DOHH2 (cell line): ENCODE results near the gene P4HB.

Experiments
- H3F3A ChIP-seq: fragments of 200-600 bp; sonication (generic), shearing (Covaris generic); 2 replicates; pipeline ENCODE4 v1.6.0; 2016; ENCODE audit warnings: antibody characterized with exemption, mild to moderate bottlenecking; ENCODE audit not compliant: control insufficient read depth, insufficient read depth
- H3K27ac ChIP-seq: fragments of 200-600 bp; sonication (generic); 2 replicates; pipeline ENCODE4 v1.5.1; 2014; ENCODE audit warnings: low read depth, mild to moderate bottlenecking, low read length, moderate library complexity
- H3K27me3 ChIP-seq: fragments of 200-600 bp; sonication (generic); 2 replicates; pipeline ENCODE4 v1.6.1; 2014; ENCODE audit warnings: mild to moderate bottlenecking, low read length, mixed read lengths; ENCODE audit not compliant: control insufficient read depth
- H3K36me3 ChIP-seq: fragments of 200-600 bp; sonication (generic); 2 replicates; pipeline ENCODE4 v1.6.1; 2014; ENCODE audit warnings: mild to moderate bottlenecking, low read length, moderate library complexity, mixed read lengths; ENCODE audit not compliant: control insufficient read depth
- H3K4me1 ChIP-seq: fragments of 200-600 bp; sonication (generic); 2 replicates; pipeline ENCODE4 v1.6.1; 2014; ENCODE audit warnings: mild to moderate bottlenecking, low read length, mixed read lengths; ENCODE audit not compliant: control insufficient read depth
- H3K4me2 ChIP-seq: fragments of 200-600 bp; sonication (generic); 2 replicates; pipeline ENCODE4 v1.6.0; 2014; ENCODE audit warnings: mild to moderate bottlenecking, low read length, moderate library complexity
- H3K4me3 ChIP-seq: fragments of 200-600 bp; sonication (generic); 2 replicates; pipeline ENCODE4 v1.5.1; 2014; ENCODE audit warnings: mild to moderate bottlenecking, low read length, mixed read lengths
- H3K79me2 ChIP-seq: fragments of 200-600 bp; sonication (generic); 2 replicates; pipeline ENCODE4 v1.6.1; 2014; ENCODE audit warnings: mild to moderate bottlenecking, low read length, mixed read lengths; ENCODE audit not compliant: control insufficient read depth
- H3K9me2 ChIP-seq: fragments of 200-600 bp; sonication (generic); replicated peaks from 2 replicates; pipeline ENCODE4 v1.6.1; 2014; ENCODE audit warnings: mild to moderate bottlenecking, low read length, mixed read lengths; ENCODE audit not compliant: control insufficient read depth
- H3K9me3 ChIP-seq: fragments of 200-600 bp; sonication (generic); 2 replicates; pipeline ENCODE4 v1.6.1; 2014; ENCODE audit warnings: antibody characterized with exemption, low read length, mixed read lengths; ENCODE audit not compliant: control insufficient read depth, insufficient read depth
- H4K20me1 ChIP-seq: fragments of 200-600 bp; sonication (generic); 2 replicates; pipeline ENCODE4 v1.6.0; 2014; ENCODE audit warnings: low read depth, mild to moderate bottlenecking, antibody characterized with exemption, low read length, moderate library complexity; ENCODE audit not compliant: control insufficient read depth, insufficient read depth
- CTCF ChIP-seq: fragments of 200-600 bp; sonication (generic); IDR thresholded peaks from one replicate; pipeline ENCODE4 v1.5.1; 2014; ENCODE audit warnings: antibody characterized with exemption, mild to moderate bottlenecking, low read depth, low read length; ENCODE audit not compliant: poor library complexity, severe bottlenecking
- EZH2phosphoT487 ChIP-seq: fragments of 200-600 bp; sonication (generic); IDR thresholded peaks from 2 replicates; pipeline ENCODE4 v1.6.1; 2017; ENCODE audit warnings: borderline replicate concordance, mild to moderate bottlenecking, antibody characterized with exemption, low read length, moderate library complexity, mixed read lengths

P4HB gene

GRCh38 chr17:81905424-81905875, 45.1 kb upstream of the P4HB start:
- Histone ChIP-seq H3F3A (no peaks in the 10 kb centered on the region), H3K36me3 (peaks cover 51% of the 10 kb centered on the region), H3K4me3 (no peak overlapping the region), H3K27me3 (peaks cover 2% of the 10 kb centered on the region), H4K20me1 (peaks cover 4% of the 10 kb centered on the region; the same call in 1 of the 2 replicates), H3K9me2 (no peaks in the 10 kb centered on the region), H3K4me2 (no peak overlapping the region), H3K79me2 (peaks cover 12% of the 10 kb centered on the region), H3K4me1 (peaks cover 12% of the 10 kb centered on the region), H3K27ac (no peak overlapping the region), H3K9me3 (no peaks in the 10 kb centered on the region)
- no peak for TF ChIP-seq CTCF
- TF ChIP-seq EZH2phosphoT487, result no peak

- peaks cover 5% of the 10 kb centered on the region for H3K79me2 ChIP-seq
- H3K36me3 ChIP-seq, result peaks cover 57% of the 10 kb centered on the region
- H3K4me1 ChIP-seq, result peaks cover 5% of the 10 kb centered on the region
- H3K9me3 ChIP-seq, result no peaks in the 10 kb centered on the region
- TF ChIP-seq EZH2phosphoT487 (no peak), CTCF (no peak)
- H3K4me3 ChIP-seq, result no peak overlapping the region
- H3F3A ChIP-seq, result no peaks in the 10 kb centered on the region
- no peaks in the 10 kb centered on the region for H3K9me2 ChIP-seq
- no peak overlapping the region for H3K4me2 ChIP-seq
- peaks cover 4% of the 10 kb centered on the region; the same call in 1 of the 2 replicates for H4K20me1 ChIP-seq
- peaks cover 2% of the 10 kb centered on the region for H3K27me3 ChIP-seq
- no peak overlapping the region for H3K27ac ChIP-seq
Observed at GRCh38 chr17:81904600-81905423, 44.5 kb upstream of the P4HB start.

- Histone ChIP-seq H3K4me3 (no peak overlapping the region), H3K36me3 (peaks cover 54% of the 10 kb centered on the region), H3K4me2 (no peak overlapping the region), H3K9me3 (no peaks in the 10 kb centered on the region), H3F3A (no peaks in the 10 kb centered on the region), H3K4me1 (no peaks in the 10 kb centered on the region; the same call in 1 of the 2 replicates), H3K9me2 (no peaks in the 10 kb centered on the region), H3K79me2 (no peaks in the 10 kb centered on the region), H3K27me3 (peaks cover 2% of the 10 kb centered on the region), H4K20me1 (peaks cover 4% of the 10 kb centered on the region; the same call in 1 of the 2 replicates), H3K27ac (no peak overlapping the region)
- TF ChIP-seq EZH2phosphoT487, result no peak
- no peak for TF ChIP-seq CTCF
Observed at GRCh38 chr17:81903896-81904599, 43.7 kb upstream of the P4HB start.
